Measurements from ENCODE around the gene PEX16.

Gene PEX16

DNA sequence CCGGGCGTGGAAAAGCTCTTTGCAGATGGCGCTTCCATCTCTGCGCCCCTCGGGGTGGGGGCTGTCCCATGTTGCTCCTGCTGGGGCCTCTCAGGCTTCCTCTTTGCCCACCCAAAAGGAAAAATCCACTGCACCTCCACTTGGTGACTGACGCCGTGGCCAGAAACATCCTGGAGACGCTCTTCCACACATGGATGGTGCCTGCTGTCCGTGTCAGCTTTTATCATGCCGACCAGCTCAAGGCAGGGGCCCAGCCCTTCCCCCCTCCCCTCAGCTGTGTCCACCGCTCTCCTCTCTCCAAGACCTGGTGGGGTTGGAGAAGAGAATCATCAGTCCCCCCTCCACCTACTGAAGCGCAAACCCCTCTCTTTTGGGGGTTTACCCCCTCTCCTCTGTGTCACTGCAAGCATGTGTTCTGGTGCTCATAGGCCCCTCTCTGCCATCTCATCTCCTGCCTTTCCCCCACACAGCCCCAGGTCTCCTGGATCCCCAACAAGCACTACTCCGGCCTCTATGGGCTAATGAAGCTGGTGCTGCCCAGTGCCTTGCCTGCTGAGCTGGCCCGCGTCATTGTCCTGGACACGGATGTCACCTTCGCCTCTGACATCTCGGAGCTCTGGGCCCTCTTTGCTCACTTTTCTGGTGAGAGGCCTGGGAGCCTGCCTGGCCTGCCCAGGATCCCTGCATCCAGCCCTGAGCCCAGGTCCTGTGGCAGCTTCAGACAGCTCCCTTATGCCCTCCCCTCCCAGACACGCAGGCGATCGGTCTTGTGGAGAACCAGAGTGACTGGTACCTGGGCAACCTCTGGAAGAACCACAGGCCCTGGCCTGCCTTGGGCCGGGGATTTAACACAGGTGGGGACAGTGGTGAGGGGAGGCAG, 6.6 kb upstream of the PEX16 start:
- Histone ChIP-seq H3K27ac (ENCODE audit: low read depth, low read length, poor library complexity, severe bottlenecking) (no peak overlapping the region), H2AFZ (ENCODE audit: low read length) (no peak overlapping the region), H3K36me3 (ENCODE audit: insufficient read depth, low read length) (no peaks in the 10 kb centered on the region), H3F3A (ENCODE audit: insufficient read depth, low read length) (no peaks in the 10 kb centered on the region), H3K27me3 (ENCODE audit: insufficient read depth, low read length) (no peaks in the 10 kb centered on the region; the same call in 1 of the 2 replicates), H3K4me2 (ENCODE audit: low read length) (no peak overlapping the region), H3K9me3 (ENCODE audit: low read length) (no peaks in the 10 kb centered on the region), H3K9ac (ENCODE audit: low read length) (no peak overlapping the region), H3K9me2 (ENCODE audit: low read depth, low read length) (no peaks in the 10 kb centered on the region), H3K4me1 (ENCODE audit: insufficient read depth, low read length, severe bottlenecking) (peaks cover 24% of the 10 kb centered on the region), H3K4me3 (ENCODE audit: low read depth, low read length, poor library complexity, severe bottlenecking) (no peak overlapping the region), H3K79me2 (ENCODE audit: insufficient read depth, low read length) (no peaks in the 10 kb centered on the region), H4K20me1 (ENCODE audit: insufficient read depth, low read length) (no peaks in the 10 kb centered on the region)
- no peak for TF ChIP-seq EZH2 (IDR thresholded peaks at IDR 0.05; ENCODE audit: borderline replicate concordance, low read length)
- TF ChIP-seq, protein P1, sequence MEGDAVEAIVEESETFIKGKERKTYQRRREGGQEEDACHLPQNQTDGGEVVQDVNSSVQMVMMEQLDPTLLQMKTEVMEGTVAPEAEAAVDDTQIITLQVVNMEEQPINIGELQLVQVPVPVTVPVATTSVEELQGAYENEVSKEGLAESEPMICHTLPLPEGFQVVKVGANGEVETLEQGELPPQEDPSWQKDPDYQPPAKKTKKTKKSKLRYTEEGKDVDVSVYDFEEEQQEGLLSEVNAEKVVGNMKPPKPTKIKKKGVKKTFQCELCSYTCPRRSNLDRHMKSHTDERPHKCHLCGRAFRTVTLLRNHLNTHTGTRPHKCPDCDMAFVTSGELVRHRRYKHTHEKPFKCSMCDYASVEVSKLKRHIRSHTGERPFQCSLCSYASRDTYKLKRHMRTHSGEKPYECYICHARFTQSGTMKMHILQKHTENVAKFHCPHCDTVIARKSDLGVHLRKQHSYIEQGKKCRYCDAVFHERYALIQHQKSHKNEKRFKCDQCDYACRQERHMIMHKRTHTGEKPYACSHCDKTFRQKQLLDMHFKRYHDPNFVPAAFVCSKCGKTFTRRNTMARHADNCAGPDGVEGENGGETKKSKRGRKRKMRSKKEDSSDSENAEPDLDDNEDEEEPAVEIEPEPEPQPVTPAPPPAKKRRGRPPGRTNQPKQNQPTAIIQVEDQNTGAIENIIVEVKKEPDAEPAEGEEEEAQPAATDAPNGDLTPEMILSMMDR (IDR thresholded peaks at IDR 0.05; ENCODE audit: low read length), result no peak

GRCh38 chr11:45922425-45923082, 4.9 kb upstream of the PEX16 start, which contains the start of gene LARGE2:
TSS of gene LARGE2 (plus strand) at chr11:45922656. CDS start at chr11:45922883, 227 bp downstream.
- Histone ChIP-seq H3K9me3 (ENCODE audit: low read length) (no peaks in the 10 kb centered on the region), H3K4me1 (ENCODE audit: insufficient read depth, low read length, severe bottlenecking) (peaks cover 32% of the 10 kb centered on the region), H3F3A (ENCODE audit: insufficient read depth, low read length) (no peaks in the 10 kb centered on the region), H3K9ac (ENCODE audit: low read length) (peak within 1 kb of the TSS; percentile 19; the same call in 1 of the 2 replicates), H3K79me2 (ENCODE audit: insufficient read depth, low read length) (no peaks in the 10 kb centered on the region), H3K9me2 (ENCODE audit: low read depth, low read length) (no peaks in the 10 kb centered on the region), H3K4me2 (ENCODE audit: low read length) (peak within 1 kb of the TSS; percentile 54), H3K4me3 (ENCODE audit: low read depth, low read length, poor library complexity, severe bottlenecking) (peak within 1 kb of the TSS; percentile 53), H3K27ac (ENCODE audit: low read depth, low read length, poor library complexity, severe bottlenecking) (no peak within 1 kb of the TSS), H3K27me3 (ENCODE audit: insufficient read depth, low read length) (no peaks in the 10 kb centered on the region; the same call in 1 of the 2 replicates), H2AFZ (ENCODE audit: low read length) (no peak within 1 kb of the TSS), H3K36me3 (ENCODE audit: insufficient read depth, low read length) (no peaks in the 10 kb centered on the region), H4K20me1 (ENCODE audit: insufficient read depth, low read length) (no peaks in the 10 kb centered on the region)
- TF ChIP-seq EZH2 (IDR thresholded peaks at IDR 0.05; ENCODE audit: borderline replicate concordance, low read length), result no peak
- TF ChIP-seq, protein P1 (IDR thresholded peaks at IDR 0.05; ENCODE audit: low read length), result no peak

DNA sequence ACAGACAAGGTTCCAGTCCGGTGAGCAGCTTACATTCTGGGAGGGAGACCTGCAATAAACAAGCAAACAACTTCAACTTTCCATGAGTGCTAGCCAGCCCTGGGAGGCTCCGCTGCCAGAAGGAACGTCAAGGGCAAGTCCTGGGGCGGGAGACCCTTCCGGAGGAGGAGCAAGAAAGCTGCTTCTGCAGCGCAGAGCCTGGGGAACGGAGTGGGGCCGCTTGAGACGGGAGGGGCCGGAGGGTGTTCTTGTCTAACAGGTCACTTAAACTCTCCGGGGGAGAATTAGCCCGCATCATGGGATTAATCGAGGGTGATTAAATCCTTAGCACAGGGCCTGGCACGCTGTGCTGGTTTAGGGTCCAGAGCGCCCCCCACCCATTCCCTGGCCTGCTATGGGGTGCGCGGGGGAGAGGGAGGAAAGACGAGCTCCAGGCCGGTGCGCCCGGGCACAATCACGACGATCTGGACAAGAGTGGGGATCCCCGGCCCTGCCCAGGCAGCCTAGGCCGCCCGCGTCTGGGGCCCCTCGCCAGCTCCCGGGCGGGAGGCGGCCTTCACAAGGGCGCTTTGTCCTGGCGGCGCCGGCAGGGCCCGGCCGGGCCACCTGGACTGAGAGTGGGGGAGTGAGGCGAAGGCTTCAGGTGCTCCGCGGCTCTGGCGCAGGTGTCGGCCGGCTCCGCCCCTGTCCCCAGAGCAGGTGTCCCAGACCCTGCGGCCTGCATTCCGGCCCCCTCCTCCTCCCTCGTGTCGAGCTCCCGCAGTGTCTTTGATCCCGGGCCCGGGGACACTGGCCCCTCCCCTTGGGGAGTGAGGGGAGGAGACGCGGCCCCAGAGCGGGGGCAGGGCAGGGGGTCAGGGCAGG, 4.1 kb upstream of the PEX16 start:
- Histone ChIP-seq H3K9me3 (ENCODE audit: low read length) (no peaks in the 10 kb centered on the region), H3K9ac (ENCODE audit: low read length) (no peak overlapping the region; the same call in 1 of the 2 replicates)

More for the DNA sequence above, 4.1 kb upstream of the PEX16 start:
- Histone ChIP-seq H3K27me3 (ENCODE audit: insufficient read depth, low read length) (no peaks in the 10 kb centered on the region; the same call in 1 of the 2 replicates), H3K4me3 (ENCODE audit: low read depth, low read length, poor library complexity, severe bottlenecking) (peak overlapping the region; percentile 53), H3K4me2 (ENCODE audit: low read length) (peak overlapping the region; percentile 54), H3K79me2 (ENCODE audit: insufficient read depth, low read length) (0 out of 2 replicates have a peak, but pooled peaks cover 3% of the 10 kb centered on the region), H3K27ac (ENCODE audit: low read depth, low read length, poor library complexity, severe bottlenecking) (no peak overlapping the region), H2AFZ (ENCODE audit: low read length) (no peak overlapping the region), H4K20me1 (ENCODE audit: insufficient read depth, low read length) (no peaks in the 10 kb centered on the region), H3K9me2 (ENCODE audit: low read depth, low read length) (no peaks in the 10 kb centered on the region), H3K36me3 (ENCODE audit: insufficient read depth, low read length) (no peaks in the 10 kb centered on the region), H3F3A (ENCODE audit: insufficient read depth, low read length) (no peaks in the 10 kb centered on the region), H3K4me1 (ENCODE audit: insufficient read depth, low read length, severe bottlenecking) (peaks cover 37% of the 10 kb centered on the region)
- no peak for TF ChIP-seq EZH2 (IDR thresholded peaks at IDR 0.05; ENCODE audit: borderline replicate concordance, low read length)
- TF ChIP-seq, protein P1 (IDR thresholded peaks at IDR 0.05; ENCODE audit: low read length), result no peak

All from OCI-LY1 (cell line).